Fibroblast of pulmonary artery (primary cell): ENCODE measurements around the gene PRSS37.
"Not testable (repeated sequence)": the region's sequence is repeated elsewhere in the genome, so short reads cannot be mapped to it uniquely, and the experiment has no call there.

Source experiments
- DNase-seq: peaks from one replicate; pipeline ENCODE4 v3.0.0-alpha.2; 2010; ENCODE audit warnings: low read depth
- H3K4me3 ChIP-seq: replicated peaks from 2 replicates; pipeline ENCODE4 v1.5.1; 2011; ENCODE audit warnings: low read depth, mild to moderate bottlenecking, control low read depth, low read length, moderate library complexity
- TF ChIP-seq, protein P1 (sequence below): IDR thresholded peaks from 2 replicates; pipeline ENCODE4 v1.5.1; 2011; ENCODE audit warnings: mild to moderate bottlenecking, control low read depth, low read length, inconsistent platforms; ENCODE audit errors: missing control alignments

PRSS37 gene

DNA sequence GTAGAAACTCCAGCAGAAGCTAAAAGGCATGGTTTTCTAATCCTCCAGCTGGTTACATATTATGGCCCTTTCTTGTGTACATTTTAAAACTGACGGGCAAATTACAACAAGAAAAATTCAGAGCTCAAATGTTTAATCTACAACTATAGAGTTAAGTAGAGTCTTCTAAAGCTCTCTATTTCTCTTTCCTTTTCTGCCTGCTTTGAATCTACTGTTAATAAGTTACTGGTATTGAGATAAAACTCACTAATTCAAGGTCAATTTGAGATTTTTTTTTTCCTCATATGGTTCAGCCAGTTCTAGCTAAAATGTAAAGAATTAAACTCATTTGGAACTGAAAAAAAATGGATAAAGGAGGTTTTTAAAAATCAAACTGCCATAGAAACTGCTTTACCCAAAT lies 1.6 kb upstream of the PRSS37 start:
- DNase-seq, result no peak
- no peak overlapping the region for H3K4me3 ChIP-seq
- TF ChIP-seq, protein P1, sequence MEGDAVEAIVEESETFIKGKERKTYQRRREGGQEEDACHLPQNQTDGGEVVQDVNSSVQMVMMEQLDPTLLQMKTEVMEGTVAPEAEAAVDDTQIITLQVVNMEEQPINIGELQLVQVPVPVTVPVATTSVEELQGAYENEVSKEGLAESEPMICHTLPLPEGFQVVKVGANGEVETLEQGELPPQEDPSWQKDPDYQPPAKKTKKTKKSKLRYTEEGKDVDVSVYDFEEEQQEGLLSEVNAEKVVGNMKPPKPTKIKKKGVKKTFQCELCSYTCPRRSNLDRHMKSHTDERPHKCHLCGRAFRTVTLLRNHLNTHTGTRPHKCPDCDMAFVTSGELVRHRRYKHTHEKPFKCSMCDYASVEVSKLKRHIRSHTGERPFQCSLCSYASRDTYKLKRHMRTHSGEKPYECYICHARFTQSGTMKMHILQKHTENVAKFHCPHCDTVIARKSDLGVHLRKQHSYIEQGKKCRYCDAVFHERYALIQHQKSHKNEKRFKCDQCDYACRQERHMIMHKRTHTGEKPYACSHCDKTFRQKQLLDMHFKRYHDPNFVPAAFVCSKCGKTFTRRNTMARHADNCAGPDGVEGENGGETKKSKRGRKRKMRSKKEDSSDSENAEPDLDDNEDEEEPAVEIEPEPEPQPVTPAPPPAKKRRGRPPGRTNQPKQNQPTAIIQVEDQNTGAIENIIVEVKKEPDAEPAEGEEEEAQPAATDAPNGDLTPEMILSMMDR, result no peak

DNA sequence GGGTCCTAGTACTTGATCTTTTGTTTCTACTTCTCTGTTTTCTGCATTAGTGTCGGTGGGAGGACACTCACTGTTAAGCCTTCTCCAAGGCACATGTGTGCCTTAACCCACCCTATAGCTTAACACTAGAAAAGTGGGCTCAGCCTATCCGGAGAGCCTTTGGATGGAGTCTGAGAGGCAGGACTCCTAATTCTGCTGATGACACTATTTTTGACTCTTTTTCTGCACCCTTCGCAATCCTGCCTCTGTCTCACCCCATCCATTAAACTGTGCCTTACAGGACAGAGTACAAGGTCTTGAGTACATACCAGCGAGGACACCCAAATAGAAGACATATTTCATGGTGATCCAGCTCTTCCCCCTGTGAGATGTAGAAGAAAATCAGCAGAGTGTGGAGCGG lies 577 bp downstream of the PRSS37 start:
- no peak overlapping the region for H3K4me3 ChIP-seq
- DNase-seq, result no peak
- TF ChIP-seq, protein P1, result no peak

DNA sequence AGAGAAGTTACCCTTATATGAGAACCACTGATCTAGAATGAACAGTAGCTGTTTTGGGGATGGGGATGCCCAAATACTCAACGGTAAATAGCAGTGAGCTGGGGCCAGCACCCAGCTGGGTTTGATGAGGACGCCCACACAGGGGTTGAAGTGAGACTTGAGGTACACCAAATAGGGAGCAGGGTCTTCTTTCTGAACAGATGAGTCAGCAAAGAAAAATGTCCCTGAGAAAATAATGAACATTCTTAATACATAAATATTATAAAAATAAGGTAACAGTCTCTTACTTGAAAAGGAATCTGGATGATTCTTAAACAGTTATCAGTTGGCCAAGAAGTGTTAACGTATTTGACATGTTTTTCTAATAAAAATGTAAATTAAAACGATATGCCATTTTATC lies 2.0 kb downstream of the PRSS37 start:
- no peak overlapping the region for H3K4me3 ChIP-seq
- DNase-seq, result no peak
- TF ChIP-seq, protein P1, result no peak

DNA sequence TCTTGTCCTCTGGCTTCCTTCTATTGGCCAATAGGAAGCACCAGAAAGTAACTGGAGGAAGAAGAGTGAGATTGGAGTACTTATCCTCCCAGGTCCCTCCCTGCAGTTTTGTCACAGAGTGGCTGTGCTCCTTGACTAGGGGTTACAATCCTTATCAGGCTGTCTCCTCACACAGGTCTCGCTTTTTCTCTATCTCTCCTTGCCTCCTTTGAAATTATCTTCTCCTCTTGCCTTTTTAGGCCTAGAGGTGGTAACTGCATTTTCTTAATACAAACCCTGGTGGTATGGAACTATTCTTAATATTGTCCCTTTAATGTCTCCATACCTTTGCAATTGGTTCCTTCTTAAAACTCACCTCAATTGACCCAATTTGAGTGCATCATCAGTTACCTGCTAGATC lies 2.7 kb downstream of the PRSS37 start:
- TF ChIP-seq, protein P1, result no peak
- H3K4me3 ChIP-seq, result no peak overlapping the region
- no peak for DNase-seq

DNA sequence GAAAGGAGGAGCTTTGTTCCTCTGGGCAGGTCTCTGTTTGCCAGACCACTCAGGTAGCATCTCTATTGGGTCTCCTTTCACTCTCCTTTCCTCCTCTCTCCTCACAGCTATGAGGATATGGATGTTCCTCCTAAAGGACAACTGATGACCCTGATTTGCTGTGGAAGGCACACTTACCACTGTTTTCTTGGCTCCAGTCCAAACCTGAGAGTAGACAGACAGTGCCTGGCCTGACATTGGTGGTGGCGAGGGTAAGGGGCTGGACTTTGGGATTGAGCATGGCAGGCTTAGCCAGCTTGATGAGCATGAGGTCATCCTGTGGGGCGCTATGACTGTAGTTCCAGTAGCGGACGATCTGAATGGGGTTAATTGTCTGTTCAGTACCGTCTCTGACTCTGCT lies 3.6 kb downstream of the PRSS37 start:
- TF ChIP-seq, protein P1, result no peak

DNA sequence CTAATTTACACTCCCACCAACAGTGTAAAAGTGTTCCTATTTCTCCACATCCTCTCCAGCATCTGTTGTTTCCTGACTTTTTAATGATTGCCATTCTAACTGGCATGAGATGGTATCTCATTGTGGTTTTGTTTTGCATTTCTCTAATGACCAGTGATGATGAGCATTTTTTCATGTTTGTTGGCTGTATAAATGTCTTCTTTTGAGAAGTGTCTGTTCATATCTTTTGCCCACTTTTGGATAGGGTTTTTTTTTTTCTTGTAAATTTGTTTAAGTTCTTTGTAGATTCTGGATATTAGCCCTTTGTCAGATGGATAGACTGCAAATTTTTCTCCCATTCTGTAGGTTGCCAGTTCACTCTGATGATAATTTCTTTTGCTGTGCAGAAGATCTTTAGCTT lies 18.9 kb downstream of the PRSS37 start:
- DNase-seq, H3K4me3 ChIP-seq: not testable (repeated sequence)

More for the DNA sequence above, 3.6 kb downstream of the PRSS37 start:
- DNase-seq, result no peak
- no peak overlapping the region for H3K4me3 ChIP-seq

DNA sequence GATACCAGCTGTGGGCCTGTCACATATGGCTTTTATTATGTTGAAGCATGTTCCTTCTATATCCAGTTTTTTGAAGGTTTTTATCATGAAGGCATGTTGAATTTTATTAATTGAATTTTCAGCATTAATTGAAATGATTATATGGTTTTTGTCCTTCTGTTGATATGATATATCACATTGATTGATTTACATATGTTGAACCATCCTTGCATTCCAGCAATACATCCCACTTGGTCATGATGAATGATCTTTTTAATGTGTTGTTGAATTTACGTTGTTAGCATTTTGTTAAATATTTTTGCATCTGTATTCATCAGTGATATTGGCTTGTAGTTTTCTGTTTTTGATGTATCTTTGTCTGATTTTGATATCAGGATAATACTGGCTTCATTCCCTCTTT lies 21.2 kb downstream of the PRSS37 start:
- DNase-seq, result no peak
- TF ChIP-seq, protein P1, result no peak
- H3K4me3 ChIP-seq, result no peak overlapping the region

- TF ChIP-seq, protein P1, result no peak
- H3K4me3 ChIP-seq, result no peak overlapping the region
- no peak for DNase-seq
These were observed 48.8 kb downstream of the PRSS37 start for GRCh38 chr7:141792526-141792925.
